GM12873 (cell line): Measurements from ENCODE around the gene ODF2.
A peak's percentile ranks its signal among the peaks of the same experiment; 100 is the strongest.

Experiments used
- TF ChIP-seq, protein P1 (sequence below): IDR thresholded peaks from 2 replicates; pipeline ENCODE4 v1.5.1; 2012; ENCODE audit warnings: low read depth, mild to moderate bottlenecking, moderate library complexity, low read length, control low read depth; ENCODE audit not compliant: insufficient read depth; ENCODE audit errors: missing control alignments

Gene ODF2

DNA sequence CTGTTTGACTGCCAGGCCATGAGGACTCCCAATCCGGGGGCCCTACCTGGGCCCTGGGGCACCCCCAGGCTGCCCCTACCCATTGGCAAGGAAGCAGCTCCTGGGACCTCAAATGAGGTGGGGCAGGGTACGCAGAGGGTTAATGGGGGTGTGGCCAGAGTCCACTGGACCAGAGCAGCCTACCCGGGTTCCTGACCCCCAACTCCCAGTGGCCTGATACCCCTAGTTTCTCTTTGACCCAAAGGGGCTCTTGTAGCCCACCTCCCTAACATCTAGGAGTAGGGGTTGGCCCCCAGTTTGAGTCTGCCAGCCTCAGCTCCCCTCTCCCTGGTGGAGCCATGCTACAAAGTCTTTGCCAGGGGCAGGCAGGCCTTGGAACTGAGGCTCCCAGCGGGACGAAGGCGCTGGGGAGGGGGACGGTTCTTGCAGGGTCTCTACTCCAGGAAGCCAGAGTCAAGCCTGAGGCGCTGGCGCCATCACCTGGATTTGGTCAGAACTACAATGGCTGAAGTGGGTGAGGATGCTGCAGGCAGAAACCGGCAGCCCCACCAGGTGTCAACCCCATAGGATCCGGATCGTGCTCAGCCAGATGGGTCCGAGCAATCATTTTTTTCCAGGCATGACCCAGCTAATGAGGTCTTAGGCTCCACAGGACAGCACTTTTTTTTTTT lies 43.6 kb upstream of the ODF2 start:
- TF ChIP-seq, protein P1, sequence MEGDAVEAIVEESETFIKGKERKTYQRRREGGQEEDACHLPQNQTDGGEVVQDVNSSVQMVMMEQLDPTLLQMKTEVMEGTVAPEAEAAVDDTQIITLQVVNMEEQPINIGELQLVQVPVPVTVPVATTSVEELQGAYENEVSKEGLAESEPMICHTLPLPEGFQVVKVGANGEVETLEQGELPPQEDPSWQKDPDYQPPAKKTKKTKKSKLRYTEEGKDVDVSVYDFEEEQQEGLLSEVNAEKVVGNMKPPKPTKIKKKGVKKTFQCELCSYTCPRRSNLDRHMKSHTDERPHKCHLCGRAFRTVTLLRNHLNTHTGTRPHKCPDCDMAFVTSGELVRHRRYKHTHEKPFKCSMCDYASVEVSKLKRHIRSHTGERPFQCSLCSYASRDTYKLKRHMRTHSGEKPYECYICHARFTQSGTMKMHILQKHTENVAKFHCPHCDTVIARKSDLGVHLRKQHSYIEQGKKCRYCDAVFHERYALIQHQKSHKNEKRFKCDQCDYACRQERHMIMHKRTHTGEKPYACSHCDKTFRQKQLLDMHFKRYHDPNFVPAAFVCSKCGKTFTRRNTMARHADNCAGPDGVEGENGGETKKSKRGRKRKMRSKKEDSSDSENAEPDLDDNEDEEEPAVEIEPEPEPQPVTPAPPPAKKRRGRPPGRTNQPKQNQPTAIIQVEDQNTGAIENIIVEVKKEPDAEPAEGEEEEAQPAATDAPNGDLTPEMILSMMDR = peak; percentile 73

- TF ChIP-seq, protein P1 = peak; percentile 21
Measured at GRCh38 chr9:128414461-128414860, 41.3 kb upstream of the ODF2 start.

- TF ChIP-seq, protein P1 = no peak
Measured at GRCh38 chr9:128415281-128415680, 40.5 kb upstream of the ODF2 start.

DNA sequence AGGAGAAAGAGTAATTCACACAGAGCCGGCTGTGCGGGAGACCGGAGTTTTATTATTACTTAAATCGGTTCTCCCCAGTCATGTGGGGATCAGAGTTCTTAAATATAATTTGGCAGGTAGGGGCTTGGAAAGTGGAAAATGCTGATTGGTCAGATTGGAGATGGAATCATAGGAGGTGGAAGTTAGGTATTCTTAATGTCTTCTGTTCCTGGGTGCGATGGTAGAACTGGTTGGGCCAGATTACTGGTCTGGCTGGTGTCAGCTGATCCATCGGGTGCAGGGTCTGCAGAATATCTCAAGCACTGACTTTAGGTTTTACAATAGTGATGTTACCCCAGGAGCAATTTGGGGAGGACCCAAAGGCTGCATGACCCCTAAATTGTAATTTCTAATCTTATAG lies 39.8 kb upstream of the ODF2 start:
- TF ChIP-seq, protein P1 = no peak

GRCh38 chr9:128416432-128417019 lies 39.3 kb upstream of the ODF2 start:
- TF ChIP-seq, protein P1 = no peak

DNA sequence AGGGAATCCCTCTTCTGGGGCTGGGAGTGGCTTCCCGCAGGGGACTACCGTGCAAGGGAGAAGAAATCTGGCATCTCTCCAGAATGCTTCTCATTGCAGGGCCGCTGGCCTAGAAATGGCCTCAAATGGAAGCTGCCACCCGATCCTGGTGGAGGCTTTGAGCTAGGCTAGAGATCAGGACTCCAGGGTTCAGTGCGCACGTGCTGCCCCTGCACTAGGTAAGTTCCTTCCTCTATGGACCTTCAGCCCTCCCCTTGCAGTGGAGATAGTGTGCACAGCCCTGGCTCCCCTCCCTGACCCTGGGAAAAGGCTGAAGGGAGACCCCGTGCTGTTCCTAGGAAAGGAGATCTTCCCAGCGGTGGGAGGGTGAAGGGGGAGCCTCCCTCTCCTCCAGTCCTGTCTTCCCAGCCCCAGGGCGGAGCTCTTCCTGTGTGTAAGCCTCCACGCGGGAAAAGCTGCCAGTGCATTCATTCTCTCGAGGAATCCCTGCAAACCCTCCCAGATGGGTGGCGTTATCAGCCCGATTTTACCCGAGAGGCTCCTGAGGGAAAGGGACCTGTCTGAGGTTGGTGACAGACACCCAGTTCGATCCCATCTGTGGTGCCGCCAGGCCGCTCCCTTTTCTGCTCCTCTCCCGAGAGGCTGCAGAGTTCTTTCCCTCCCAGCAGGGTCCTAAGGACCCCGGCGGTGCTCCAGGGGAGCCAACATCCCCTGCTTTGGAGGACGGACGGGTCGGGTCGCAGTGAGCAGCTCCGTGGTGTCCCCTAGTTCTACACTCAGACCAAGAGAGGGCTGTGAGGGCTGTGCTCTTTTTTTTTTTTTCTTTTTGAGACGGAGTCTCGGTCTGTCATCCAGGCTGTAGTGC lies 36.5 kb upstream of the ODF2 start:
- TF ChIP-seq, protein P1 = no peak

GRCh38 chr9:128420060-128420650 lies 35.7 kb upstream of the ODF2 start:
- TF ChIP-seq, protein P1 = peak; percentile 80
